NCI-H774 (cell line): ENCODE data around the gene GCDH.
A peak's percentile ranks its signal among the peaks of the same experiment; 100 is the strongest.

ENCODE experiments used
- DNase-seq: peaks from one replicate; lab custom pipeline; 2025; lab: John Stamatoyannopoulos, UW

Gene GCDH

GRCh38 chr19:12940897-12941296 lies 49.9 kb downstream of the GCDH start:
- DNase-seq = no peak

GRCh38 chr19:12943437-12944044 lies 52.6 kb downstream of the GCDH start:
- no peak for DNase-seq

- DNase-seq = no peak
Observed at GRCh38 chr19:12944104-12944674, 53.2 kb downstream of the GCDH start.

GRCh38 chr19:12945479-12946091 lies 54.6 kb downstream of the GCDH start, which contains the start of gene RAD23A:
RAD23A (plus strand) TSS chr19:12945862; CDS start chr19:12945949, 87 bp downstream.
- DNase-seq = peak; percentile 96

GRCh38 chr19:12946092-12946721 lies 55.2 kb downstream of the GCDH start:
- DNase-seq = peak; percentile 14

- DNase-seq = no peak
Observed at GRCh38 chr19:12946731-12947496, 56.0 kb downstream of the GCDH start.

GRCh38 chr19:12947702-12948611 lies 57.0 kb downstream of the GCDH start:
- no peak for DNase-seq

GRCh38 chr19:12948612-12949362 lies 57.8 kb downstream of the GCDH start:
- no peak for DNase-seq
